ENCODE data around the gene PHLDB3. TPM values are rescaled to one million over a fixed set of nuclear protein-coding genes. Genes with fewer than 3 reads are reported as not detected.

The PHLDB3 gene
- total and polyA plus RNA-seq, 2 of the 13 experiments (the other 11 are each of a cell fraction or from before 2014, with no cell fraction given): 11.3 to 14.5 TPM

DNA sequence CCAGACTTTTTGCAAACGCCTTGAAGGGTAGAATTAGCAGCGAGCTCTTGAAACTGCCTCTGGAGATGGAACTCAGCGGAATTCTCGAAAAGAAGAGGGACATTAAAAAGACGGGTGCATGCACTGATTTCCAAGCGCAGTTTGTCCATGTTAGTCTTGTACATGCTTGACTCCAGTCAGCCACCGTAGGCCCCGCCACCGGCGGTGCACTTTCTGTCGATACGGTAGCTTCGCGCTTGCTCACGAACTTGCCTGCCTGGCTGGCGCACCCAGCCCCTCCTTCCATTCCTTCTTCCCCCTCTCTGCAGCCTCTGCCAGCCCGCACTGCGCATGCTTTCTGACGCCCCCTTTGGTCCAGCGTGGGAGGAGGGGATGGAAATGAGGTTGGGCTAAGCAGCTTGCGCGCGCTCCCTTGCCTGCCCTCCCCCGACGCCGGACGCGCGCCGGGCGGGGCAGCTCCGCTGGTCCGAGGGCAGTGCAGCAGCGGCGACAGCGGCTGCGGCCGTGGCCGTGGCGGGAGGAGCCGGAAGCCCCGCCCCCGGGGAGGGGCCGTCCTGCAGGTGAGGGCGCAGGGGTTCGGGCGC lies 28.5 kb upstream of the PHLDB3 start, which contains the start of gene ZNF575 (continued):
- no peak for TF ChIP-seq ZSCAN30 (CRISPR knock-in tag; IDR thresholded peaks at IDR 0.05)
- no peak for TF ChIP-seq ZNF790 (CRISPR knock-in tag; IDR thresholded peaks at IDR 0.05; ENCODE audit: borderline replicate concordance)
- TF ChIP-seq ZBTB7B (CRISPR knock-in tag; IDR thresholded peaks at IDR 0.05): no peak
- TF ChIP-seq ZNF20 (CRISPR knock-in tag; IDR thresholded peaks at IDR 0.05): no peak
- TF ChIP-seq NONO (IDR thresholded peaks at IDR 0.05): no peak
- 0 out of 2 replicates have a peak, but pooled peaks have one; percentile 31 for TF ChIP-seq NONO (CRISPR knock-in tag; conservative IDR thresholded peaks at IDR 0.05)
- TF ChIP-seq ZFAT (CRISPR knock-in tag; conservative IDR thresholded peaks at IDR 0.05): no peak
- TF ChIP-seq SIX1 (CRISPR knock-in tag; IDR thresholded peaks at IDR 0.05; ENCODE audit: borderline replicate concordance): no peak
- TF ChIP-seq POLR2AphosphoS5 (IDR thresholded peaks at IDR 0.05; ENCODE audit: low read depth, low read length): no peak; the same call in none of the 2 replicates
- TF ChIP-seq MED8 (CRISPR knock-in tag; IDR thresholded peaks at IDR 0.05; ENCODE audit: insufficient replicate concordance): no peak
- no peak for TF ChIP-seq GFI1 (CRISPR knock-in tag; IDR thresholded peaks at IDR 0.05; ENCODE audit: borderline replicate concordance)
- TF ChIP-seq ISX (CRISPR knock-in tag; conservative IDR thresholded peaks at IDR 0.05): no peak
- no peak for TF ChIP-seq HOXA9 (CRISPR knock-in tag; IDR thresholded peaks at IDR 0.05; ENCODE audit: borderline replicate concordance)
- no peak for TF ChIP-seq ZNF83 (CRISPR knock-in tag; IDR thresholded peaks at IDR 0.05; ENCODE audit: borderline replicate concordance)
- TF ChIP-seq ZEB1 (IDR thresholded peaks at IDR 0.05; ENCODE audit: insufficient replicate concordance, low read depth): no peak
- TF ChIP-seq NR2C2 (CRISPR knock-in tag; IDR thresholded peaks at IDR 0.05; ENCODE audit: borderline replicate concordance): no peak
- TF ChIP-seq ZNF407 (CRISPR knock-in tag; IDR thresholded peaks at IDR 0.05; ENCODE audit: not compliant biosample characterization): no peak
- TF ChIP-seq FOXK1 (CRISPR knock-in tag; IDR thresholded peaks at IDR 0.05; ENCODE audit: borderline replicate concordance, low read depth): no peak
- no peak for TF ChIP-seq TOPORS (CRISPR knock-in tag; IDR thresholded peaks at IDR 0.05)
- no peak for TF ChIP-seq GLI4 (CRISPR knock-in tag; IDR thresholded peaks at IDR 0.05; ENCODE audit: borderline replicate concordance)
- TF ChIP-seq ZNF777 (CRISPR knock-in tag; IDR thresholded peaks at IDR 0.05): peak; percentile 48; the same call in 1 of the 2 replicates
- TF ChIP-seq KLF13 (CRISPR knock-in tag; IDR thresholded peaks at IDR 0.05): no peak
